Activated B cell treated with CpG ODN at 0.5 μM for 24 hours (primary cell): Measurements from ENCODE around the gene PNMA6F. TPM values are rescaled to one million over a fixed set of nuclear protein-coding genes. Genes with fewer than 3 reads are reported as not detected.

Source experiments
- ATAC-seq: fragments of 200-7000 bp; cut with Tn5 transposase; one replicate; pipeline ENCODE4 v1.10.0; 2021; ENCODE audit warnings: low read depth, mild to moderate bottlenecking, moderate library complexity
- CTCF ChIA-PET: fragments of 350-600 bp; sonication (Branson Sonifier 250); formaldehyde crosslinking; loops from one replicate; lab custom pipeline; 2021; ENCODE audit warnings: antibody characterized with exemption; lab: Charles Lee
- POLR2A ChIA-PET: fragments of 350-600 bp; sonication (Branson Sonifier 250); formaldehyde crosslinking; loops from one replicate; lab custom pipeline; 2021; ENCODE audit warnings: antibody characterized with exemption; lab: Charles Lee
- DNase-seq: peaks from one replicate; pipeline ENCODE4 v3.0.0; 2022
- H3K27ac Mint-ChIP-seq: one replicate; pipeline ENCODE4 v1.8.0; 2020; ENCODE audit warnings: mixed read lengths
- H3K27me3 Mint-ChIP-seq: one replicate; pipeline ENCODE4 v1.8.0; 2021; ENCODE audit warnings: mixed read lengths
- H3K36me3 Mint-ChIP-seq: one replicate; pipeline ENCODE4 v1.8.0; 2021; ENCODE audit warnings: low read depth, mixed read lengths
- H3K4me1 Mint-ChIP-seq: one replicate; pipeline ENCODE4 v1.8.0; 2021; ENCODE audit warnings: mixed read lengths
- H3K4me3 Mint-ChIP-seq: one replicate; pipeline ENCODE4 v1.8.0; 2020; ENCODE audit warnings: mild to moderate bottlenecking, mixed read lengths
- H3K9me3 Mint-ChIP-seq: one replicate; pipeline ENCODE4 v1.8.0; 2020; ENCODE audit warnings: mixed read lengths
- intact Hi-C: fragments of 100-400 bp; cut with micrococcal nuclease; formaldehyde crosslinking; loops from one replicate; pipeline ENCODE4 v1.15.1; 2024
- total RNA-seq: library from RNA; stranded (reverse); gene quantifications from 2 replicates; pipeline ENCODE4 v1.2.3, GENCODE V29; 2022
- TF ChIP-seq, protein P1 (sequence below): fragments of 200-600 bp; IDR thresholded peaks from one replicate; pipeline ENCODE4 v1.8.0; 2022; ENCODE audit warnings: antibody characterized with exemption, mild to moderate bottlenecking

PNMA6F gene
- total RNA-seq, 1 donor from 2014 or later, result not detected

DNA sequence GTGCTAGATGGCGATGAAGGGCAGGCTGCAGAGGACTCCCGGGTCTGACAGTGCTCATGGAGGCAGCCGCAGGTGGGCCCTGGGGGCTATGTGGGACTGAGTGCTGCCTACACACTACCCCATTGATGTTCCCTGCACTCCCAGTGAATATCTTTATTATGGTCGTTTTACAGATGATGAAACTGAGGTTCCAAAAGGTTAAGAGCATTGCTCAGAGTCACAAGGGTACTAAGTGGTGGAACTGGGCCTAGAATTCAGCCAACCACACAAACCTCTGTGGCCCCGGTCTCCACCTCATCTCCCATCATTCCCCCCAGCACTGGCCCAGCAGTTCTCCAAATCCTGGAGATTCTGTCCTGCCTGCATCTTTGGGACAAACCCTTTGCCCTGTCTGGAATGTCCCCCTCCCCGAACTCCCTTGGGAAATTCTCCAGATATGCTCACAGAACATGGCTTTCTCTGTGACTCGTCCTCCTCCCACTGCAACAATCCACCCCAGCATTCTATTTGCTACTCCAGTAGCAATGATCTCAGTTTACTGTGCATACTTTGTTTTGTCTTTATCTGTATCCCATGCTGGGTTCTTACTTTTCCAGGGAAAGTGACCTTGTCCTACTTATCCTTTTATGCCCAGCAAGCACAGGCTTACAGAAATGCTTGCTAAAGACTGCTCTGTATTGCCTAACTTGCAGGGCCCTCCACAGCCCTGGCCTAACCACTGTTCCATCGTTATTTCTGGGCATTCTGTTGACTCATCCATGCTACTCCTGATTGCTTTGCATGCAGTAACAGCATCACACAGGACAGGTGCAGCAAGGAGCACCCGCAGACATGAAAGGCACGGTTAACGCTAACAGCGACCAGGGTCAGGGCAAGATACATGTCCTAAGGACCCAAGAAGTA is 14.0 kb downstream of the PNMA6F start:
- Mint-ChIP-seq H3K9me3 (no peaks in the 10 kb centered on the region), H3K4me1 (no peaks in the 10 kb centered on the region), H3K36me3 (no peaks in the 10 kb centered on the region), H3K27ac (no peak overlapping the region), H3K4me3 (no peak overlapping the region), H3K27me3 (peaks cover 26% of the 10 kb centered on the region)
- CTCF ChIA-PET, result no interaction called here
- POLR2A ChIA-PET, result no interaction called here
- no peak for ATAC-seq
- intact Hi-C loops, result no loop called here
- TF ChIP-seq, protein P1, sequence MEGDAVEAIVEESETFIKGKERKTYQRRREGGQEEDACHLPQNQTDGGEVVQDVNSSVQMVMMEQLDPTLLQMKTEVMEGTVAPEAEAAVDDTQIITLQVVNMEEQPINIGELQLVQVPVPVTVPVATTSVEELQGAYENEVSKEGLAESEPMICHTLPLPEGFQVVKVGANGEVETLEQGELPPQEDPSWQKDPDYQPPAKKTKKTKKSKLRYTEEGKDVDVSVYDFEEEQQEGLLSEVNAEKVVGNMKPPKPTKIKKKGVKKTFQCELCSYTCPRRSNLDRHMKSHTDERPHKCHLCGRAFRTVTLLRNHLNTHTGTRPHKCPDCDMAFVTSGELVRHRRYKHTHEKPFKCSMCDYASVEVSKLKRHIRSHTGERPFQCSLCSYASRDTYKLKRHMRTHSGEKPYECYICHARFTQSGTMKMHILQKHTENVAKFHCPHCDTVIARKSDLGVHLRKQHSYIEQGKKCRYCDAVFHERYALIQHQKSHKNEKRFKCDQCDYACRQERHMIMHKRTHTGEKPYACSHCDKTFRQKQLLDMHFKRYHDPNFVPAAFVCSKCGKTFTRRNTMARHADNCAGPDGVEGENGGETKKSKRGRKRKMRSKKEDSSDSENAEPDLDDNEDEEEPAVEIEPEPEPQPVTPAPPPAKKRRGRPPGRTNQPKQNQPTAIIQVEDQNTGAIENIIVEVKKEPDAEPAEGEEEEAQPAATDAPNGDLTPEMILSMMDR, result no peak
- DNase-seq, result no peak

DNA sequence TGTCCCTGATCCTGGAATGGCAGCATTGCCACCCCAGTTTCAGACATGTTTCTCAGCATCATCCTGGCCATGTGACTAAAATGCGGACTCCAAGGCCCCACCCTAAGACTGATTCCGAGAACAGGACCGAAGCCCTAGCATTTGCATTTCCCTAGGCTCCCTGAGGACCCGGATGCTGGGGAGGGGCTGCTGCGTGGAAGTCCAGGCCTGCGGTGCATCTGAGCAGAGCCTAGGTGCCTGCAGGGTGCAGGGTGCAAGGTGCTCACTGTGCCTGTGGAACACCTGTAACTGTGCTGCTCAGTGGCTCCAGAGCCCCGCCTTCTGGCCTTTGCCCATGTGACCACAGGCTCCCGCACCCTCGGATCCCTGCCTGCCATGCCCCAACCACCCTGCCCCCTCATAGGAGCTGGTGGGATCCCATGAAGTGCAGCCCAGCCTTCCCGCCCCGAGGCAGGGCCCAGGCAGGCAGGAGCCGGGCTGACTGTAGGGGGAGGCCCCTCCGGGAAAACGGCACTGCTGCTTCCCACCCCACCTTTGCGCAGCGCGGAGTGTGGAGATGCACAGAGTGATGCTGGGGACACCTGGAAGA is 14.9 kb downstream of the PNMA6F start:
- ATAC-seq (no peak), DNase-seq (no peak)
- Mint-ChIP-seq H3K9me3 (no peaks in the 10 kb centered on the region), H3K36me3 (no peaks in the 10 kb centered on the region), H3K27me3 (peaks cover 26% of the 10 kb centered on the region), H3K27ac (no peak overlapping the region), H3K4me3 (no peak overlapping the region), H3K4me1 (no peaks in the 10 kb centered on the region)
- intact Hi-C loops, result no loop called here
- TF ChIP-seq, protein P1, result no peak
- ChIA-PET CTCF (no interaction called here), POLR2A (no interaction called here)

DNA sequence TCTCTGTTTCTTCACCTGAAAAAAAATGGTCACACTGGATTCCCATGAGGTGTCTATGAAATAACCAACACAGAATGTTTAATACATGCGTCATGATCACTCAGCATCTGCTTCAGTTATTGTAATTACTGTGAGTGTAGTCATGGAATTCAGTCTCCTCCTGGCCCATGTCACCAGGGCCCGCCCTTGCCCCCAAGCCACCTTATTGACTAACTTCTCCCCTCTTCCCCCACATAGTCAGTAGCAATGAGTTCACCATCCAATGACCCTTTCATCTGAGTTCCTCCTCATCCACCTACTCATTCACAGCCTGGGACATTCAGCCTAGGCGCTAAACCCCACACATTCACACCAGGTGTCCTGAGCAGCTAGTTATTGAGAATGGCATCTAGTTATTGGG is 15.6 kb downstream of the PNMA6F start:
- POLR2A ChIA-PET, result no interaction called here

DNA sequence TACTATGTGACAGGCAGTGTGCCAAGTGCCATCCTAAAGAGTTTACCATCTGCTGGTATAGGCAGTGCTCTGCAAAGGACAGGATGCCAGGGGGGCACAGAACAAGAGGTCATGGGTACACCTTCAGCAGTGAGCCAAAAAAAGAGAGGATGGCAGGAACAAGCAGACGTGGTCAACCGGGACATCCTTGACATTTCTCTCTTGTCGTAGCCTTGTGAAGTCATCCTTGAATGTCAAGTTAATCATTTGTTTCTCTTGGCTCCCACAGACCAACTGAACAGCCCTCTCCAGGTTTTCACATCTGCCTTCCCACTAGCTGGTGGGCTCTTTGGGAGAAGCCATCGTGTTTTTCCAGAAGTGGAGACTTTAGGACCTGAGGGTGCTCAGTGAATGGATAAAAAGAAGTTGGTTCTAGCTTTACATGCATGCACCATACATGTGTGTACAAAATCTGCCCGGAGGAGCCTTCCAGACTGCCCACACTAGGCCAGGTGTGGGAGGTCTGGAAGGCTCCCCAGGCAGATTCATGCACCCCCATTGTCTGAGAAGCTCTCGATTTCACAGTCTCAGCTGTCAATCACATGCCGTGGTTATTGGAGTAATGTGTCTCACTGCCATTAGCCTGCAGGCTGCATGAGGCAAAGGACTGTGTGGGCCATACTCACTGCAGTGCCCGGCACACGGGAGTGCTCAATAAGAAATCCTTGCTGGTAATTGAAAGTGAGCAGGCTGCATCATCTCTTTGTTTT is 16.4 kb downstream of the PNMA6F start:
- ChIA-PET CTCF (no interaction called here), POLR2A (no interaction called here)
- intact Hi-C loops, result no loop called here
- Mint-ChIP-seq H3K4me1 (no peaks in the 10 kb centered on the region), H3K9me3 (no peaks in the 10 kb centered on the region), H3K27me3 (peaks cover 26% of the 10 kb centered on the region), H3K36me3 (no peaks in the 10 kb centered on the region), H3K4me3 (no peak overlapping the region), H3K27ac (no peak overlapping the region)
- ATAC-seq, result no peak
- no peak for DNase-seq
- TF ChIP-seq, protein P1, result no peak

More for the DNA sequence above, 15.6 kb downstream of the PNMA6F start:
- ATAC-seq (no peak), DNase-seq (no peak)
- H3K4me3 Mint-ChIP-seq, result no peak overlapping the region
- intact Hi-C loops, result no loop called here
- TF ChIP-seq, protein P1, result no peak
- H3K4me1 Mint-ChIP-seq, result no peaks in the 10 kb centered on the region
- no peak overlapping the region for H3K27ac Mint-ChIP-seq
- peaks cover 26% of the 10 kb centered on the region for H3K27me3 Mint-ChIP-seq
- H3K9me3 Mint-ChIP-seq, result no peaks in the 10 kb centered on the region
- CTCF ChIA-PET, result no interaction called here
- H3K36me3 Mint-ChIP-seq, result no peaks in the 10 kb centered on the region
